AG04449 (cell line): ENCODE data around the gene CTRB1.
"Not testable (repeated sequence)": the region's sequence is repeated elsewhere in the genome, so short reads cannot be mapped to it uniquely, and the experiment has no call there.

ENCODE experiments used
- CTCF ChIA-PET: fragments of 350-600 bp; formaldehyde crosslinking; extraction: SDS; loops from one replicate; lab custom pipeline; 2021; ENCODE audit warnings: antibody characterized with exemption; lab: Yijun Ruan, JAX
- POLR2A ChIA-PET: fragments of 400-600, 350-600 bp; formaldehyde crosslinking; extraction: SDS; loops from one replicate; lab custom pipeline; 2020; ENCODE audit warnings: antibody characterized with exemption, inconsistent platforms; lab: Yijun Ruan, JAX
- DNase-seq: peaks from one replicate; pipeline ENCODE4 v3.0.0-alpha.2; 2010; ENCODE audit warnings: low read depth, low spot score
- H3K4me3 ChIP-seq: 2 replicates; pipeline ENCODE4 v1.5.1; 2011; ENCODE audit warnings: low read depth, mild to moderate bottlenecking, control low read depth, low read length
- TF ChIP-seq, protein P1 (sequence below): IDR thresholded peaks from one replicate; pipeline ENCODE4 v1.5.1; 2011; ENCODE audit warnings: mild to moderate bottlenecking, moderate library complexity, low read length, control low read depth, inconsistent platforms; ENCODE audit not compliant: insufficient read depth; ENCODE audit errors: missing control alignments

Gene CTRB1

DNA sequence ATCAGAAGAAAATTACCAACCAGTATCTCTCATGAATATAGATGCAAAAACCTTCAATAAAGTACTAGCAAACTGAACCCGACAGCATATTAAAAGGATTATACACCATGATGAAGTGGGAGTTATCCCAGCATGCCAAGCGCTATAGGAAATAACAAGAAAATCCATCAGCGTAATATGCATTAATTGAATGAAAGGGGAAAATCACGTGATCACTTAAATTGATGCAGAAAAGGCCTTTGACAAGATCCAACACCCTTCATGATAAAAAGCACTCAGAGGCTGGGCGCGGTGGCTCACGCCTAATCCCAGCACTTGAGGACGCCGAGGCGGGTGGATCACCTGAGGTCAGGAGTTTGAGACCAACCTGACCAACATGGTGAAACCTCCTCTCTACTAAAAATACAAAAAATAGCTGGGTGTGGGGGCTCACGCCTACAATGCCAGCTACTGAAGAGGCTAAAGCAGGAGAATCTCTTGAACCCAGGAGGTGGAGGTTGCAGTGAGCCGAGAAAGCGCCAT lies 16.7 kb upstream of the CTRB1 start:
- ChIA-PET CTCF (interaction anchor here (0.6 to 9.8 kb wide), 9 partner anchors 12 to 315 kb away, joined by 3 to 342 read pairs (median 22); partner anchors contain the start of genes CTRB1 and TMEM170A), POLR2A (no interaction called here)
- H3K4me3 ChIP-seq, result no peak overlapping the region
- TF ChIP-seq, protein P1, sequence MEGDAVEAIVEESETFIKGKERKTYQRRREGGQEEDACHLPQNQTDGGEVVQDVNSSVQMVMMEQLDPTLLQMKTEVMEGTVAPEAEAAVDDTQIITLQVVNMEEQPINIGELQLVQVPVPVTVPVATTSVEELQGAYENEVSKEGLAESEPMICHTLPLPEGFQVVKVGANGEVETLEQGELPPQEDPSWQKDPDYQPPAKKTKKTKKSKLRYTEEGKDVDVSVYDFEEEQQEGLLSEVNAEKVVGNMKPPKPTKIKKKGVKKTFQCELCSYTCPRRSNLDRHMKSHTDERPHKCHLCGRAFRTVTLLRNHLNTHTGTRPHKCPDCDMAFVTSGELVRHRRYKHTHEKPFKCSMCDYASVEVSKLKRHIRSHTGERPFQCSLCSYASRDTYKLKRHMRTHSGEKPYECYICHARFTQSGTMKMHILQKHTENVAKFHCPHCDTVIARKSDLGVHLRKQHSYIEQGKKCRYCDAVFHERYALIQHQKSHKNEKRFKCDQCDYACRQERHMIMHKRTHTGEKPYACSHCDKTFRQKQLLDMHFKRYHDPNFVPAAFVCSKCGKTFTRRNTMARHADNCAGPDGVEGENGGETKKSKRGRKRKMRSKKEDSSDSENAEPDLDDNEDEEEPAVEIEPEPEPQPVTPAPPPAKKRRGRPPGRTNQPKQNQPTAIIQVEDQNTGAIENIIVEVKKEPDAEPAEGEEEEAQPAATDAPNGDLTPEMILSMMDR, result no peak
- no peak for DNase-seq

DNA sequence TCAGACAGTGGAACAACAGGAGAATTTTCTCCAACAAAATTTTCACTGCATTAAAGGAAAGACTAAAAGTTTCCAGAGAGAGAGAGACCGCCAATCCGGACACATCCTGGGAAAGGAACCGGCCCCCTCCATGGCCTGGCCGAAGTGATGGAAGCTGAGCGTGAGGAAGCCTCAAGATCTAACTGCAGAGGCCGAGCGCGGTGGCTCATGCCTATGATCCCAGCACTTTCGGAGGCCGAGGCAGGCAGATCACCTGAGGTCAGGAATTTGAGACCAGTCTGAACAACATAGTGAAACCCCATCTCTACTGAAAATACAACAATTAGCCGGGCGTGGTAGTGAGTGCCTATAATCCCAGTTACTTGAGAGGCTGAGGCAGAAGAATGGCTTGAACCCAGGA lies 15.7 kb upstream of the CTRB1 start:
- ChIA-PET CTCF (interaction anchor here (2.4 to 9.8 kb wide), 5 partner anchors 13 to 314 kb away, joined by 5 to 342 read pairs (median 33); partner anchors contain the start of gene CTRB1), POLR2A (no interaction called here)
- H3K4me3 ChIP-seq, result no peak overlapping the region

DNA sequence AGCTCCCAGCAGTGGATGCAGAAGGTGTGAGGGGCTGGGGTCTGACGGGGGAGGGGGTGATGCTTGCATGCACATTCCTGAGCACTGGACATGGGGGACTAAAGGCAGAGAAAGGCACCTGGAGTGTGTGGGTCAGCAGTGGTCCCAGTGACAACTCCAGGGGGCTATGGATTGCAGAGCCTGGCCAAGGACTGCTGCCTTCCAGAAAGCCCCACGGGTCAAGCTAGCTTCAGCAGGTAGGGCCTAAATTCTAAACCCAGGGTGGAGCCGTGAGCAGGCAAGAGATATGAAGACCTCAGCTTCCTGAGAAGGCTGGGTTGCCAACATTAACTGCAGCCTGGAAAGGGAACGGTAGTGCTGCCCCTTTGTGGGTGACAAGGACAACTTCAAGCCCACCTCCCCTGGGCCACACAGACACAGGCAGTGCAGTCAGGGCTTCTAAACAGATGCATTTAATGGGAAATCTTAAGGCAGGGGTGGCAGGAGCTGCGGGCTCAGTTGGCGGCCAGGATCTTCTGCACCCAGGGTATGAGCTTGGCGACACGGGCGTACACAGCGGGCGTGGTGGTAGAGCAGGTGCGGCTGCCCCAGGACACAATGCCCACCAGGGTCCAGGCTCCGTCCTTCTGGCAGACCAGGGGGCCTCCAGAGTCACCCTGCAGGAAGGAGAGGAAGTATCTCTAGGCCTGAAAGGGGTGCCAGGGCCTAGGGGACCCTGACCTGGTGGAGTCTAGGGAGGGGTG lies 14.9 kb upstream of the CTRB1 start:
- no peak for DNase-seq
- TF ChIP-seq, protein P1, result no peak
- CTCF ChIA-PET, result interaction anchor here (5.9 to 9.8 kb wide), 3 partner anchors 15 to 195 kb away, joined by 33 to 342 read pairs (median 74); partner anchors contain the start of gene CTRB1
- POLR2A ChIA-PET, result no interaction called here
- no peak overlapping the region for H3K4me3 ChIP-seq

More for the DNA sequence above, 15.7 kb upstream of the CTRB1 start:
- DNase-seq, result no peak
- TF ChIP-seq, protein P1, result no peak

DNA sequence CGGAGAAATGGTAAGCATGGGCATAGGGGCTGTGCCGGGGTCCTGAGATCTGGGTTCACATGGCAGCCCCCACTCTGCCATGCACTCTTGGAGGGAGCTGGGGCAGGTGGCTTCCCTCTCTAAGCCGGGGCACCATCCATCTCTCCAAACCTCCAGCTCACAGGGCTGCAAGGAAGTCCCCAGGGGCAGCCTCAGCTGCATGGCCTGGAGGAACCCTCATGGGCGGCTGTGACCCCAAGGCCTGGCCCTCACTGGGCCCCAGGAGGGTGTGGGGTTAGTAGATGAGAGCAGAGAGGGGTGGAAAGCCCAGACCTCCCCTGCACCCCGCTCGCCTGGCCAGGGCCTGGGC lies 14.4 kb upstream of the CTRB1 start:
- DNase-seq, result no peak
- ChIA-PET CTCF (interaction anchor here (7.5 to 9.8 kb wide), 2 partner anchors 15 to 194 kb away, joined by 74 to 342 read pairs; partner anchors contain the start of gene CTRB1), POLR2A (no interaction called here)
- no peak overlapping the region for H3K4me3 ChIP-seq
- TF ChIP-seq, protein P1, result no peak

DNA sequence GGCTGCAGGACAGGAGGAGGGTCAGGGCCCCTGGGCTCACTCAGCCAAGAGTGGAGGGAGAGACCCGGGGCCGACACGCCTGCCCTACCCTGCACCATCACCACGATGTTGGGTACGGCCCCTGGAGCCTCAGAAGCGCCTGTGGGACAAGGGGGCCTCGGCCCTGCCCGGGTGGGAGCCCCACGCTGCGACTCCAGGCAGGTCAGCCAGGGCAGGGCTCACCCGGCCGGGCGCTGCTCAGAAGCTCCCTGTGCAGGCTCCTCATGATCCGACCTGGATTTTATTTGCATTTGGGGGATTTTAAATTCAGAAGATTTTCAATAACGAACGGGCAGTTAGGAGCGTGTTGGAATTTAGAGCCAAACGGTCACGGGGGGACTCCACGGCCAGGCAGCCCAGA lies 13.9 kb upstream of the CTRB1 start:
- POLR2A ChIA-PET, DNase-seq, H3K4me3 ChIP-seq: not testable (repeated sequence)
- CTCF ChIA-PET, result interaction anchor here (9.8 kb wide), 1 partner anchor 194 kb away, joined by 342 read pairs; no protein-coding TSS in a partner anchor

DNA sequence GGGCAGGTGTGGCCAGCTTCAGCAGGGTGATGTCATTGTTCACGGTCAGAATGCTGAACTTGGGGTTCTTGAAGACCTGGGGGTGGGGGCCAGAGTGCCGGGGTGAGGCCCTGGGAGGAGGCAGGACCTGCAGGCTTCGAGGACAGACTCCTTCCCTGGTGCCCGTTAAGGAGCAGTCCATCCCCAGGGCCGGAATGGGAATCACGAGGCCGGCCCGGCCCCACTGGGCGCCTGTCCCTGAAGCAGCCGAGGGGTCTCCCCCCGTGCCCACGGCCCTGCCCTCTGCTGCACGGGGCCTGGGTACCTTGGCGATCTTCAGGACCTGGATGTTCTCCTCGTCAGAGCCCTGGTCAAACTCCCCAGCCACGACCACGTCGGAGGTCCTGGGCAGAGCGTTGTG lies 13.3 kb upstream of the CTRB1 start:
- H3K4me3 ChIP-seq, DNase-seq, POLR2A ChIA-PET, CTCF ChIA-PET: not testable (repeated sequence)

DNA sequence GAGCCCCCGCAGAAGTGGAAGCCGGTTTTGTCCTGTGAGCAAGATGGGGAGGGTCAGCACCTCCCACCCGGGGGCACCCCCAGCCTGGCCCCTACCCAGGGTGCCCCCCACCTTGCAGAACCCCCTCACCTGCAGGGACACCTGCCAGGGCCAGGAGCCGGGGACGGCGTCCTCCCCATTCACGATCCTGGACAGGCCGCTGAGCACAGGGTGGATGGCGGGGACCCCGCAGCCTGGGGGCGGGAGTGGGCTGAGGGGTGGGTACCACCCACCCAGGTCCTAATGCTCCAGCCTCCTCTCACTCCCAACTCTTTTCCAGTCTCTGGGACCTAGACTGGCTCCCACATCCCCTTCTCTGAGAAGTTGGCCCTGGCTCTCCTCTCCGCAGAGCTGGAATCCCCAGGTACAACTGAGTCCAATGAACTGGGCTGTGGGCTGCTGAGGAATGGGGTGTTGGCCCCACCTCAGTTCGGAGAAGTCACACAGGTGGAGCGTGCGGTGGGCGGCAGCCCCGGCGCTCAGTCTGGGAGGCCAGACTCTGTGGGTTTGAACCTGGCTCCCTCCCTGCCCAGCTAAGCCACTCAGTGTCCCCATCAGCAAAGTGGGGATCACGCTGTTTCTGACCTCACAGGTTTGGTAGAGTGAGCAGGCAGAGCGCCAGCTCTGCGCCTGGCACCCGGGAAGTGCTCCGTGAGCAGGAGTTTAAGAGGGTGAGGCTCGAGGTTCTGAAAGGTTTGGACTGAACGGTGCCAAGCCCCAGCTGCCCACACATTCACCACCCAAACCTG lies 12.6 kb upstream of the CTRB1 start:
- not testable (repeated sequence) for H3K4me3 ChIP-seq, DNase-seq
- CTCF ChIA-PET, result interaction anchor here (1.0 kb wide), 1 partner anchor 28 kb away, joined by 5 read pairs; no protein-coding TSS in a partner anchor
- POLR2A ChIA-PET, result interaction anchor here (2.1 kb wide), 1 partner anchor 19 kb away, joined by 11 read pairs; no protein-coding TSS in a partner anchor
